ENCODE results near the gene HTR2C. TPM values are rescaled to one million over a fixed set of nuclear protein-coding genes. Genes with fewer than 3 reads are reported as not detected.

HTR2C gene
- total and polyA plus RNA-seq, 2 donors (not counting 1 experiment from before 2014, with no cell fraction given): not detected

GRCh38 chrX:114635986-114636385 is 52.1 kb downstream of the HTR2C start:
- POLR2A ChIA-PET: no interaction called here
- Histone ChIP-seq H2AFZ (ENCODE audit: insufficient read depth, low read depth, low read length, poor library complexity, severe bottlenecking) (no peak overlapping the region), H4K20me1 (ENCODE audit: control insufficient read depth, insufficient read depth, low read length, poor library complexity, severe bottlenecking) (no peaks in the 10 kb centered on the region), H3K27me3 (replicated peaks in 1 of 4; ENCODE audit: control extremely low read depth in 1 of 4, control insufficient read depth in 3 of 4, insufficient read depth in 4 of 4, low read length in 3 of 4) (no peaks in the 10 kb centered on the region), H3K36me3 (replicated peaks in 1 of 2; ENCODE audit: control extremely low read depth in 1 of 2, control insufficient read depth in 1 of 2, extremely low read depth in 1 of 2, insufficient read depth in 2 of 2, low read length in 1 of 2) (no peaks in the 10 kb centered on the region), H3K4me2 (replicated peaks; ENCODE audit: low read depth, low read length, poor library complexity, severe bottlenecking) (no peak overlapping the region), H3K9ac (ENCODE audit: low read length) (no peak overlapping the region), H3K27ac (ENCODE audit: low read length in 2 of 2) (no peak overlapping the region), H3K79me2 (ENCODE audit: control insufficient read depth, insufficient read depth, low read length) (no peaks in the 10 kb centered on the region), H3K4me1 (ENCODE audit: control insufficient read depth in 2 of 2, insufficient read depth in 2 of 2, low read length in 2 of 2) (no peaks in the 10 kb centered on the region), H3K4me3 (ENCODE audit: control extremely low read depth in 1 of 5, extremely low read depth in 1 of 5, insufficient read depth in 1 of 5, low read depth in 2 of 5, low read length in 4 of 5) (no peak overlapping the region), H3K9me3 (ENCODE audit: control extremely low read depth in 1 of 3, control insufficient read depth in 2 of 3, insufficient read depth in 1 of 3, low read length in 2 of 3) (no peaks in the 10 kb centered on the region)
- DNase-seq: no peak
- no peak overlapping the region for H3K4me3 Mint-ChIP-seq
- H3K9me3 Mint-ChIP-seq (ENCODE audit: insufficient read depth): no peaks in the 10 kb centered on the region
- no CpG with 5 or more reads among the region's 1 CpG for WGBS (ENCODE audit: insufficient coverage)
- intact Hi-C loops (cut with micrococcal nuclease): no loop called here
- no peaks in the 10 kb centered on the region for H3K4me1 Mint-ChIP-seq
- TF ChIP-seq CTCF (IDR thresholded peaks at IDR 0.05) (no peak), EZH2 (IDR thresholded peaks at IDR 0.05; ENCODE audit: borderline replicate concordance, insufficient read depth, low read depth, low read length, poor library complexity, severe bottlenecking) (no peak)
- CTCF ChIA-PET: no interaction called here
- H3K27ac Mint-ChIP-seq: no peak overlapping the region
- no peak for ATAC-seq (ENCODE audit: low read depth)
- H3K27me3 Mint-ChIP-seq: no peaks in the 10 kb centered on the region

- no peak overlapping the region for H3K4me2 ChIP-seq (replicated peaks; ENCODE audit: low read depth, low read length, poor library complexity, severe bottlenecking)
- no peak overlapping the region for H3K4me3 ChIP-seq (ENCODE audit: control extremely low read depth in 1 of 5, extremely low read depth in 1 of 5, insufficient read depth in 1 of 5, low read depth in 2 of 5, low read length in 4 of 5)
- no peak overlapping the region for H3K4me3 Mint-ChIP-seq
- H3K27me3 ChIP-seq (replicated peaks in 1 of 4; ENCODE audit: control extremely low read depth in 1 of 4, control insufficient read depth in 3 of 4, insufficient read depth in 4 of 4, low read length in 3 of 4): no peaks in the 10 kb centered on the region
- H2AFZ ChIP-seq (ENCODE audit: insufficient read depth, low read depth, low read length, poor library complexity, severe bottlenecking): no peak overlapping the region
- ChIA-PET POLR2A (no interaction called here), CTCF (no interaction called here)
- H3K4me1 Mint-ChIP-seq: no peaks in the 10 kb centered on the region
- H3K36me3 ChIP-seq (replicated peaks in 1 of 2; ENCODE audit: control extremely low read depth in 1 of 2, control insufficient read depth in 1 of 2, extremely low read depth in 1 of 2, insufficient read depth in 2 of 2, low read length in 1 of 2): no peaks in the 10 kb centered on the region
- no peak overlapping the region for H3K27ac Mint-ChIP-seq
- H3K79me2 ChIP-seq (ENCODE audit: control insufficient read depth, insufficient read depth, low read length): no peaks in the 10 kb centered on the region
- no peak for ATAC-seq (ENCODE audit: low read depth)
- intact Hi-C loops (cut with micrococcal nuclease): no loop called here
- no peaks in the 10 kb centered on the region for H3K4me1 ChIP-seq (ENCODE audit: control insufficient read depth in 2 of 2, insufficient read depth in 2 of 2, low read length in 2 of 2)
- H3K9me3 Mint-ChIP-seq (ENCODE audit: insufficient read depth): no peaks in the 10 kb centered on the region
- no peak overlapping the region for H3K27ac ChIP-seq (ENCODE audit: low read length in 2 of 2)
- no peaks in the 10 kb centered on the region for H3K27me3 Mint-ChIP-seq
- H3K9me3 ChIP-seq (ENCODE audit: control extremely low read depth in 1 of 3, control insufficient read depth in 2 of 3, insufficient read depth in 1 of 3, low read length in 2 of 3): no peaks in the 10 kb centered on the region
- H4K20me1 ChIP-seq (ENCODE audit: control insufficient read depth, insufficient read depth, low read length, poor library complexity, severe bottlenecking): no peaks in the 10 kb centered on the region
- DNase-seq: no peak
- no peak overlapping the region for H3K9ac ChIP-seq (ENCODE audit: low read length)
- TF ChIP-seq EZH2 (IDR thresholded peaks at IDR 0.05; ENCODE audit: borderline replicate concordance, insufficient read depth, low read depth, low read length, poor library complexity, severe bottlenecking) (no peak), CTCF (IDR thresholded peaks at IDR 0.05) (no peak)
These were observed 66.5 kb downstream of the HTR2C start for GRCh38 chrX:114650351-114650750.
